ENCODE data around the gene CDK4.
A peak's percentile ranks its signal among the peaks of the same experiment; 100 is the strongest.

DNA sequence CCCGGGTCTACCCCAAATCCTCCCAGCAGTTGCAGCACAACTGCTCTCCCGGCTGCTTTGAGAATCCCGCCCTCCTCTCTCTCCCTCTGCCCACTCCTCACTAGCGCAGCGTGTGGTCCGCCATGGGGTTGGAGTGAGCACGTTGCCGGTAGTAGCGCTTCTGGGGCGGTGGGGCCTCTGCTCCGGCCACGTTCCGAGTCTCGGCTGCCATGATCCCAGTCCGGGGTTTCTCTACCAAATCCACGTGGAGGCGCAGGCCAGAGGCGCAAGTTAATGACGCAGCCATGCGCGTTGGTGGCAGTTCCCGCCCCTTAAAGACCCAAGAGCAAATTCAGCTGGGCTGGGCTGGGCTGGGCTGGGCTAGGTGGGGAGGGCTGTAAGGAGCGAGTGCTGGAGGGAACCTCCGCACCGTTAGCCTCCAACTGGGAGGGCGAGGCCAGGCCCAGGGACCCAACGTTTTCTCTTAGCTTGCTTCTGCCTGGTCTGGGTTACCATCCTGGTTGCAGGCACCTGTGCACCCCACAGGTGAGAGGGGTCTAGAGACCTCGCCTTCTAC, 19.8 kb upstream of the CDK4 start, which contains the start of gene METTL1:
- TF ChIP-seq, protein P1, sequence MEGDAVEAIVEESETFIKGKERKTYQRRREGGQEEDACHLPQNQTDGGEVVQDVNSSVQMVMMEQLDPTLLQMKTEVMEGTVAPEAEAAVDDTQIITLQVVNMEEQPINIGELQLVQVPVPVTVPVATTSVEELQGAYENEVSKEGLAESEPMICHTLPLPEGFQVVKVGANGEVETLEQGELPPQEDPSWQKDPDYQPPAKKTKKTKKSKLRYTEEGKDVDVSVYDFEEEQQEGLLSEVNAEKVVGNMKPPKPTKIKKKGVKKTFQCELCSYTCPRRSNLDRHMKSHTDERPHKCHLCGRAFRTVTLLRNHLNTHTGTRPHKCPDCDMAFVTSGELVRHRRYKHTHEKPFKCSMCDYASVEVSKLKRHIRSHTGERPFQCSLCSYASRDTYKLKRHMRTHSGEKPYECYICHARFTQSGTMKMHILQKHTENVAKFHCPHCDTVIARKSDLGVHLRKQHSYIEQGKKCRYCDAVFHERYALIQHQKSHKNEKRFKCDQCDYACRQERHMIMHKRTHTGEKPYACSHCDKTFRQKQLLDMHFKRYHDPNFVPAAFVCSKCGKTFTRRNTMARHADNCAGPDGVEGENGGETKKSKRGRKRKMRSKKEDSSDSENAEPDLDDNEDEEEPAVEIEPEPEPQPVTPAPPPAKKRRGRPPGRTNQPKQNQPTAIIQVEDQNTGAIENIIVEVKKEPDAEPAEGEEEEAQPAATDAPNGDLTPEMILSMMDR (IDR thresholded peaks at IDR 0.05), result peak in 2 of 5 experiments; percentile 14 to 50
- TF ChIP-seq EP300 (IDR thresholded peaks at IDR 0.05), result peak; percentile 88 to 90

Measured in tibial nerve (tissue), 4 donors.